GM13977 (cell line): ENCODE data around the gene CHN2.

Experiments used
- DNase-seq: peaks from one replicate; pipeline ENCODE4 v3.0.0; 2012; ENCODE audit warnings: low spot score
- CTCF ChIP-seq: IDR thresholded peaks from 2 replicates; pipeline ENCODE4 v1.5.1; 2012; ENCODE audit warnings: mild to moderate bottlenecking, control low read depth; ENCODE audit not compliant: insufficient read depth; ENCODE audit errors: extremely low read depth, missing control alignments
- in situ Hi-C: fragments of 300-500 bp; cut with MboI; formaldehyde crosslinking; loops from one replicate; pipeline ENCODE4 v1.12.0; 2022; ENCODE audit warnings: low sequenced_read_pairs, low pct_unique_long_range_greater_than_20kb, mixed read lengths, inconsistent platforms; ENCODE audit not compliant: unreplicated experiment

Gene CHN2

GRCh38 chr7:29236071-29236580 lies 41.6 kb downstream of the CHN2 start:
- no peak for DNase-seq
- in situ Hi-C loops = no loop called here
- no peak for TF ChIP-seq CTCF

GRCh38 chr7:29236649-29237048 lies 42.1 kb downstream of the CHN2 start:
- TF ChIP-seq CTCF = no peak
- in situ Hi-C loops = no loop called here

GRCh38 chr7:29237489-29237888 lies 42.9 kb downstream of the CHN2 start:
- in situ Hi-C loops = no loop called here
- TF ChIP-seq CTCF = no peak
- no peak for DNase-seq

More at GRCh38 chr7:29236649-29237048, 42.1 kb downstream of the CHN2 start:
- DNase-seq = no peak

- in situ Hi-C loops = no loop called here
These were observed 45.1 kb downstream of the CHN2 start for GRCh38 chr7:29239638-29240037.

GRCh38 chr7:29242265-29242664 lies 47.7 kb downstream of the CHN2 start:
- TF ChIP-seq CTCF = no peak
- no peak for DNase-seq
- in situ Hi-C loops = no loop called here

More at GRCh38 chr7:29239638-29240037, 45.1 kb downstream of the CHN2 start:
- TF ChIP-seq CTCF = peak; percentile 41
- peak; percentile 26 for DNase-seq

GRCh38 chr7:29243910-29244655 lies 49.5 kb downstream of the CHN2 start:
- in situ Hi-C loops = no loop called here
- TF ChIP-seq CTCF = no peak
- no peak for DNase-seq
